NT2/D1 (cell line): ENCODE results near the gene SLC22A2.

Experiments used
- YY1 ChIP-seq: IDR thresholded peaks from 2 replicates; pipeline ENCODE4 v1.6.1; 2011; ENCODE audit not compliant: insufficient read length, insufficient read depth
- ZNF274 ChIP-seq: IDR thresholded peaks from 2 replicates; pipeline ENCODE4 v1.6.1; 2011; ENCODE audit warnings: mild to moderate bottlenecking, low read depth, low read length

GRCh38 chr6:160261991-160262680, 3.5 kb upstream of the SLC22A2 start:
- TF ChIP-seq YY1 = no peak
- no peak for TF ChIP-seq ZNF274
